Glutamatergic neuron (in vitro differentiated cells): ENCODE results near the gene TAB3. TPM values are rescaled to one million over a fixed set of nuclear protein-coding genes. Genes with fewer than 3 reads are reported as not detected.

Experiments used
- DNase-seq: peaks from one replicate; pipeline ENCODE4 v3.0.0; 2022
- H3K27ac Mint-ChIP-seq: one replicate; pipeline ENCODE4 v1.8.0; 2020; ENCODE audit warnings: mild to moderate bottlenecking, mixed read lengths, inconsistent platforms; ENCODE audit not compliant: unreplicated experiment
- H3K27me3 Mint-ChIP-seq: one replicate; pipeline ENCODE4 v1.8.0; 2020; ENCODE audit warnings: mild to moderate bottlenecking, moderate library complexity, mixed read lengths, inconsistent platforms; ENCODE audit not compliant: unreplicated experiment
- H3K36me3 Mint-ChIP-seq: one replicate; pipeline ENCODE4 v1.8.0; 2020; ENCODE audit warnings: mild to moderate bottlenecking, mixed read lengths, inconsistent platforms; ENCODE audit not compliant: unreplicated experiment
- H3K4me1 Mint-ChIP-seq: one replicate; pipeline ENCODE4 v1.8.0; 2020; ENCODE audit warnings: mild to moderate bottlenecking, low read depth, mixed read lengths, inconsistent platforms; ENCODE audit not compliant: unreplicated experiment
- H3K4me3 Mint-ChIP-seq: one replicate; pipeline ENCODE4 v1.8.0; 2020; ENCODE audit warnings: mild to moderate bottlenecking, mixed read lengths, inconsistent platforms; ENCODE audit not compliant: unreplicated experiment
- H3K9me3 Mint-ChIP-seq: one replicate; pipeline ENCODE4 v1.8.0; 2020; ENCODE audit warnings: mild to moderate bottlenecking, moderate library complexity, mixed read lengths, inconsistent platforms; ENCODE audit not compliant: unreplicated experiment
- total RNA-seq: library from RNA; stranded (reverse); fragmentation: NEBNext Ultra II Directional; extraction: Animal tissue kit (Norgen Biotek cat#: 25700); gene quantifications from one replicate; pipeline ENCODE4 v1.2.1, GENCODE V29; 2021; ENCODE audit not compliant: unreplicated experiment
- TF ChIP-seq, protein P1 (sequence below): fragments of 200-600 bp; sonication (generic); IDR thresholded peaks from one replicate; pipeline ENCODE4 v1.5.0; 2021; ENCODE audit not compliant: partially characterized antibody, unreplicated experiment

Gene TAB3
- total RNA-seq, 1 donor from 2014 or later: 19.9 TPM

DNA sequence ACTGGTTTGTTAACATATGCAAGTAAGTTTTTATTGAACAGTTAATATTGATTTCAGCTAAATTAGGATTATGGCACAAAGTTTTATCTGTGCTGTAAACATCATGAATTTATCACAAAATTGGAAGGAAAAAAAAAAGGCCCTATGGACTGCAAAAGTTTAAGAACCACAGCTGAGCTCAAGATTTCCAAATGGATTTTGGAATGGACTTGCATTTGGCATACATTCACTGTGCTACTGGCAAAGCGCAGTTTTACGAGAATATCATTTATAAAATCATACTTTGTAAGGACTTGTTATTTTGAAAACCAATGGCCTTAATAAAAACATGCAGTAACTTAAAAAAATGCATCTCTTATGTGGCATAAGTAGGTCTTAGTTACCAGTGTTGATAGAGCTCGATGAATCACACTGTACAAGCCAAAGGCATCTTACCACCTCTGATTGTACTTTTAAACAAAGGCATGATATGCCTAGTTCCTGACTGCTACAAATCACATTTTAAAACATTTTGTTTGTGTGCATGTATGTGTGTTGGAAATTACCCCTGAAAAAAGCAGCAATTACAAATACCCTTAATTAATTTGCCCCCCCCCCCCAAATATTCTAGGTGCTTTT lies 58.6 kb downstream of the TAB3 start:
- DNase-seq: no peak
- Mint-ChIP-seq H3K27me3 (no peaks in the 10 kb centered on the region), H3K4me3 (no peak overlapping the region), H3K4me1 (no peaks in the 10 kb centered on the region), H3K27ac (no peak overlapping the region), H3K36me3 (no peaks in the 10 kb centered on the region), H3K9me3 (no peaks in the 10 kb centered on the region)
- TF ChIP-seq, protein P1, sequence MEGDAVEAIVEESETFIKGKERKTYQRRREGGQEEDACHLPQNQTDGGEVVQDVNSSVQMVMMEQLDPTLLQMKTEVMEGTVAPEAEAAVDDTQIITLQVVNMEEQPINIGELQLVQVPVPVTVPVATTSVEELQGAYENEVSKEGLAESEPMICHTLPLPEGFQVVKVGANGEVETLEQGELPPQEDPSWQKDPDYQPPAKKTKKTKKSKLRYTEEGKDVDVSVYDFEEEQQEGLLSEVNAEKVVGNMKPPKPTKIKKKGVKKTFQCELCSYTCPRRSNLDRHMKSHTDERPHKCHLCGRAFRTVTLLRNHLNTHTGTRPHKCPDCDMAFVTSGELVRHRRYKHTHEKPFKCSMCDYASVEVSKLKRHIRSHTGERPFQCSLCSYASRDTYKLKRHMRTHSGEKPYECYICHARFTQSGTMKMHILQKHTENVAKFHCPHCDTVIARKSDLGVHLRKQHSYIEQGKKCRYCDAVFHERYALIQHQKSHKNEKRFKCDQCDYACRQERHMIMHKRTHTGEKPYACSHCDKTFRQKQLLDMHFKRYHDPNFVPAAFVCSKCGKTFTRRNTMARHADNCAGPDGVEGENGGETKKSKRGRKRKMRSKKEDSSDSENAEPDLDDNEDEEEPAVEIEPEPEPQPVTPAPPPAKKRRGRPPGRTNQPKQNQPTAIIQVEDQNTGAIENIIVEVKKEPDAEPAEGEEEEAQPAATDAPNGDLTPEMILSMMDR: no peak

DNA sequence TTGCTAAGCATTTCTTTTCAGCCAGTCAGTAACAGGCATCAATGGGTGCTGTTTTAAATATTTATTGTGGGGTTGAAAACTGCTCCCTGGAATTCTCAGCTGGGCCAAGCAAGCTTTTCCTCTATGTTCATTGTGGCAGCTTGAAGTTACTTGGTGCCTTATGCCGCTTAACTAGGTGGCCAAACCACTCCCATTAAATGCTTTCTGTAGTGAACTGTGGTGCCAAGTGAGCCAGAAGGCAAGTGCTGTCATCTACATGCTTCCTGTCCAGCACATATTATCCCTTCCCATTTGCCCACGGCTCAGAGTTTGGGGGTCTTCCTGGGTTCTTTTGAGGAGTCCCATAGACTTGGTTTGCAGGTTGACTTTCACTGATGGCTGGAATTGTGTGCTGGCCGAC lies 64.8 kb downstream of the TAB3 start:
- H3K4me1 Mint-ChIP-seq: no peaks in the 10 kb centered on the region
- no peaks in the 10 kb centered on the region for H3K9me3 Mint-ChIP-seq
- DNase-seq: no peak
- H3K27ac Mint-ChIP-seq: no peak overlapping the region
- TF ChIP-seq, protein P1: no peak
- H3K4me3 Mint-ChIP-seq: no peak overlapping the region
- H3K36me3 Mint-ChIP-seq: no peaks in the 10 kb centered on the region
- H3K27me3 Mint-ChIP-seq: peaks cover 2% of the 10 kb centered on the region

DNA sequence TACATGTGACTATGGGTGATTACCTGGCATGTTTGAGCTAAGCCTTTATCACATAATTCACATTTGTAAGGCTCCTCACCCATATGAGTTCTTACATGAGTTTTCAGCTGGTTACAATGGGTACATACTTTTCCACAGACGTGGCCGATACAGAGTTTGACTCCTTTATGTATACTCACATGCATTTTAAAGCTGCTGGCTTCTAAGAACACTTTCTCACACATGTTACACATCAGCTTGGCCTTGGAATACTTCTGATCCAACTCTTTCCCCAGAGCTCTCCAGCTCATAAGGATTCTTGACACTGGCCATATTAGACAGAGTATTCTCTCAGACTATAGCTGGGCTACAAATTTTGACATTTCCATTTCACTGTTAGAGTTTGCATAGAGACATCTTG lies 66.3 kb downstream of the TAB3 start:
- no peaks in the 10 kb centered on the region for H3K9me3 Mint-ChIP-seq
- TF ChIP-seq, protein P1: no peak
- no peak overlapping the region for H3K27ac Mint-ChIP-seq
- peaks cover 2% of the 10 kb centered on the region for H3K27me3 Mint-ChIP-seq
- DNase-seq: no peak
- H3K4me1 Mint-ChIP-seq: no peaks in the 10 kb centered on the region
- no peaks in the 10 kb centered on the region for H3K36me3 Mint-ChIP-seq
- H3K4me3 Mint-ChIP-seq: no peak overlapping the region

DNA sequence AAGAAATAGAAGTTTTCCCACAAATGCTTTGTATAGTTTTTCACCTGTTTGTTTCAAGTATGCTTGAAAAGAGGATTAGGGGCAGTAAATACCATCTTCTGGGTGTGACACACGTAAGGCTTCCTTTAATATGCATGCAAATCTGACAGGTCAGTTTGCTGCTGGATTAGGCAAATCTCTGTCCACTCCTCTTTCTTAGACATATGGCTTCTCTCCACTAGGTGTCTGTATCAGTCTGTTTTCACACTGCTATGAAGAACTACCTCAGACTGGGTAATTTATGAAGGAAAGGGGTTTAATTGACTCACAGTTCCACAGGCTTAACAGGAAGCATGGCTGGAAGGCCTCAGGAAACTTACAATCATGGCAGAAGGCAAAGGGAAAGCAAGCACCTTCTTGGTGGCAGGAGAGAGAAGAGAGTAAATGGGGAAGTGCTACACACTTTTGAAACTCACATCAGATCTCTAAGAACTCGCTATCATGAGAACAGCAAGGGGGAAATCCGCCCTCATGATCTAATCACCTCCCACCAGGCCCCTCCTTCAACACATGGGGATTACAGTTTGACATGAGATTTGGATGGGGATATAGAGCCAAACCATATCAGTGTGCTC lies 66.9 kb downstream of the TAB3 start:
- Mint-ChIP-seq H3K36me3 (no peaks in the 10 kb centered on the region), H3K27me3 (peaks cover 2% of the 10 kb centered on the region), H3K4me3 (no peak overlapping the region), H3K9me3 (no peaks in the 10 kb centered on the region), H3K4me1 (no peaks in the 10 kb centered on the region), H3K27ac (no peak overlapping the region)
- DNase-seq: no peak
- TF ChIP-seq, protein P1: no peak

DNA sequence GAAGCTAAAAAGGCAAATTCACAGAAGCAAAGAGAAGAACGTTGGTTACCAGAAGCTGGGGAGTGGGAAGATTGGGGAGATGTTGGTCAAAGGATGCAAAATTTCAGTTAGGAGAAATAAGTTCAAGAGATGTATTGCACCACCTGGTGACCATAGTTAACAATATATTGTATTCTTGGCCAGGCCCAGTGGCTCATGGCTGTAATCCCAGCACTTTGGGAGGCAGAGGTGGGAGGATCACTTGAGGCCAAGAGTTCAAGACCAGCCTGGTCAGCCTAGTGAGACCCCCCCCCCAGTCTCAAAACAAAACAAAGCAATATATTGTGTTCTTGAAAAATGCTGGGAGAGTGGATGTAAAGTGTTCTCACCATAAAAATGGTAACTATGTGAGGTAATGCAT lies 67.9 kb downstream of the TAB3 start:
- no peak overlapping the region for H3K4me3 Mint-ChIP-seq
- H3K4me1 Mint-ChIP-seq: no peaks in the 10 kb centered on the region
- no peak for DNase-seq
- no peak overlapping the region for H3K27ac Mint-ChIP-seq
- TF ChIP-seq, protein P1: no peak
- H3K36me3 Mint-ChIP-seq: no peaks in the 10 kb centered on the region
- H3K9me3 Mint-ChIP-seq: no peaks in the 10 kb centered on the region
- peaks cover 2% of the 10 kb centered on the region for H3K27me3 Mint-ChIP-seq
